ENCODE measurements around the gene PBRM1.

DNA sequence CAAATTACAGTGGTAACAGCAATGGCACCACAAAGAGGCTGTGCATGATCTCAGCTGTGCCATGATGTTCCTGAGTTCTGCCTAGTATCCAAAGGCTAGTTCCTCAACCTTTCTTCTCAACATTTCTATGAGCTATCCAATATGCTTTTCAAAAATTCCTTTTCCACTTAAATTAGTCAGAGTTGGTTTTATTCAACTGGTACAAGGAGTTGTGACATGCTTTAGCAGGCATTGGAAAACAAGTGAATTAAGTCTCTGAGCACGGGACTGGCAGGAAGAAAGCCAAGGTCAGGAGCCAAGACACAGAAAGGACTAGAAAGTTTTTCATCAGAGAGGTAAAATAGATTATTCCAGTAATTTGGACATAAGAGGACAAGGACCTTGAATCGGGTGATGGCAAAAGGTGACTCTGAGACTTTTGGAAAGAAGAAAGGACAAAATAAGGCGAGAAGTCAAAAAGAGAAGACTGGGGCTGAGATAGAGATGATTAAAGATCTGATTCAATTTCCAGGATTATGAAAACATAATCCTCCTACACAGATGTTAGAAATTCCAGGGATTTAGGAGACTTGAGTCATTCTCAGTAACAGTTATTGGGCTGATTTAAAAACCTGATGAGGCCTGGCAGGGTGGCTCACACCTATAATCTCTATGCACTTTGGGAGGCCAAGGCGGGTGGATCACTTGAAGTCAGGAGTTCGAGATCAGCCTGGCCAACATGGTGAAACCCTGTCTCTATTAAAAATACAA lies 36.1 kb downstream of the PBRM1 start:
- TF ChIP-seq CTCF (IDR thresholded peaks at IDR 0.05): no peak
- no peak for TF ChIP-seq POLR2A (IDR thresholded peaks at IDR 0.05)
- TF ChIP-seq EP300 (IDR thresholded peaks at IDR 0.05): no peak
- no peak for TF ChIP-seq POLR2AphosphoS5 (IDR thresholded peaks at IDR 0.05)

Data from stomach (tissue), 4 donors.